ENCODE results near the gene COL8A2. TPM values are rescaled to one million over a fixed set of nuclear protein-coding genes. Genes with fewer than 3 reads are reported as not detected.

The COL8A2 gene
- total and polyA plus RNA-seq, 2 donors (not counting 3 experiments of a cell fraction or from before 2014, with no cell fraction given): 1.2 to 1.3 TPM

DNA sequence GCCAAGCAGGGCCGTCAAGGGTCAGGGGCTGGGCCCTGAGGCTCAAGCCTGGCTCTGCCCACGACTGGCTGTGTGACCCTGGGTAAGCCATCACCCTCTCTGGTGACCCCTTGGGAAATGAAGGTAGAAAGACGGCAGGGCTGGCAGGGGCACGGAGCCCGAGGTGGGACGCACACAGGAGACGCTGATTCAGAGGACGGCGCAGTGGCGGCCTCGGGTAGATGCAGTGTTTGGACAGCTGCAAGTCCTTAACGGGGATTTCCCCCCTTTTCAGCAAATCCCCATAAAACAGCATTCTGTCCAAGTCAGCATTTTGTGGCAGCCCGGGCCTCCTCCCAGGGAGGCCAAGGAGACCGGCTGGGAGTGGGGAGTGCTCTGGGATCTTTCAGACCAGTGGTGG lies 16.7 kb downstream of the COL8A2 start:
- Histone ChIP-seq H3K27ac (ENCODE audit: insufficient read depth, low read depth, low read length) (no peak overlapping the region), H4K20me1 (replicated peaks; ENCODE audit: control insufficient read depth, extremely low read depth, insufficient read depth, low read length) (no peaks in the 10 kb centered on the region), H3K9me3 (replicated peaks; ENCODE audit: control insufficient read depth, insufficient read depth, low read length) (no peaks in the 10 kb centered on the region), H3K9me1 (replicated peaks; ENCODE audit: control insufficient read depth, extremely low read depth, insufficient read depth, low read length) (no peaks in the 10 kb centered on the region), H3K27me3 (ENCODE audit: control insufficient read depth in 2 of 2, insufficient read depth in 2 of 2, low read length in 2 of 2) (no peaks in the 10 kb centered on the region), H3K79me2 (ENCODE audit: control insufficient read depth, insufficient read depth, low read length) (no peaks in the 10 kb centered on the region), H3K4me3 (replicated peaks in 1 of 3; ENCODE audit: insufficient read depth in 1 of 3, low read depth in 1 of 3, low read length in 3 of 3) (no peak overlapping the region), H3K4me2 (ENCODE audit: insufficient read depth, low read length) (no peak overlapping the region), H2AFZ (ENCODE audit: low read depth, low read length) (no peak overlapping the region), H3K4me1 (ENCODE audit: control insufficient read depth, extremely low read depth, insufficient read depth, low read length) (no peaks in the 10 kb centered on the region), H3K36me3 (ENCODE audit: control insufficient read depth in 2 of 2, extremely low read depth in 1 of 2, insufficient read depth in 2 of 2, low read length in 2 of 2) (no peaks in the 10 kb centered on the region), H3K9ac (replicated peaks; ENCODE audit: extremely low read depth, insufficient read depth, low read length) (no peak overlapping the region)
- dilution Hi-C loops (cut with MboI; ENCODE audit: extremely low pct_ligation_motif_present, low sequenced_read_pairs): no loop called here
- no TSS peak for BruUV-seq (replicated peaks)
- DNase-seq (ENCODE audit: low read depth, low spot score) (no peak), FAIRE-seq (no peak)
- ChIA-PET POLR2A (no interaction called here), CTCF (interaction anchor here (2.1 to 2.9 kb wide), 2 partner anchors 9 to 26 kb away, joined by 9 read pairs; no protein-coding TSS in a partner anchor)
- intact Hi-C loops (cut with micrococcal nuclease): no loop called here
- TF ChIP-seq EZH2 (IDR thresholded peaks at IDR 0.05; ENCODE audit: borderline replicate concordance, low read depth, low read length, severe bottlenecking): no peak
- TF ChIP-seq, protein P1, sequence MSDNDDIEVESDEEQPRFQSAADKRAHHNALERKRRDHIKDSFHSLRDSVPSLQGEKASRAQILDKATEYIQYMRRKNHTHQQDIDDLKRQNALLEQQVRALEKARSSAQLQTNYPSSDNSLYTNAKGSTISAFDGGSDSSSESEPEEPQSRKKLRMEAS (IDR thresholded peaks at IDR 0.05; ENCODE audit: insufficient read depth, insufficient read length): no peak
- TF ChIP-seq POLR2AphosphoS5 (IDR thresholded peaks at IDR 0.05; ENCODE audit: insufficient read depth, low read depth, low read length): no peak
- TF ChIP-seq POLR2A (IDR thresholded peaks at IDR 0.05; ENCODE audit: low read depth, low read length): no peak
- TF ChIP-seq JUN (IDR thresholded peaks at IDR 0.05; ENCODE audit: borderline replicate concordance, insufficient read depth, insufficient read length, low read depth): no peak
- no peak for TF ChIP-seq FOS (IDR thresholded peaks at IDR 0.05; ENCODE audit: borderline replicate concordance, insufficient read depth, low read length)
- TF ChIP-seq, protein P2, sequence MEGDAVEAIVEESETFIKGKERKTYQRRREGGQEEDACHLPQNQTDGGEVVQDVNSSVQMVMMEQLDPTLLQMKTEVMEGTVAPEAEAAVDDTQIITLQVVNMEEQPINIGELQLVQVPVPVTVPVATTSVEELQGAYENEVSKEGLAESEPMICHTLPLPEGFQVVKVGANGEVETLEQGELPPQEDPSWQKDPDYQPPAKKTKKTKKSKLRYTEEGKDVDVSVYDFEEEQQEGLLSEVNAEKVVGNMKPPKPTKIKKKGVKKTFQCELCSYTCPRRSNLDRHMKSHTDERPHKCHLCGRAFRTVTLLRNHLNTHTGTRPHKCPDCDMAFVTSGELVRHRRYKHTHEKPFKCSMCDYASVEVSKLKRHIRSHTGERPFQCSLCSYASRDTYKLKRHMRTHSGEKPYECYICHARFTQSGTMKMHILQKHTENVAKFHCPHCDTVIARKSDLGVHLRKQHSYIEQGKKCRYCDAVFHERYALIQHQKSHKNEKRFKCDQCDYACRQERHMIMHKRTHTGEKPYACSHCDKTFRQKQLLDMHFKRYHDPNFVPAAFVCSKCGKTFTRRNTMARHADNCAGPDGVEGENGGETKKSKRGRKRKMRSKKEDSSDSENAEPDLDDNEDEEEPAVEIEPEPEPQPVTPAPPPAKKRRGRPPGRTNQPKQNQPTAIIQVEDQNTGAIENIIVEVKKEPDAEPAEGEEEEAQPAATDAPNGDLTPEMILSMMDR (IDR thresholded peaks at IDR 0.05; ENCODE audit: extremely low read depth in 1 of 2, insufficient read depth in 1 of 2, low read depth in 1 of 2, low read length in 2 of 2): no peak
- TF ChIP-seq MYC (IDR thresholded peaks at IDR 0.05; ENCODE audit: low read depth, low read length): no peak
- no peak for TF ChIP-seq GATA2 (IDR thresholded peaks at IDR 0.05; ENCODE audit: insufficient read depth, insufficient read length, low read depth, low read length)

Measured in endothelial cell of umbilical vein (primary cell).